Measurements from ENCODE around the gene EPB41L4A.

EPB41L4A gene

GRCh38 chr5:112353678-112354077, 65.4 kb downstream of the EPB41L4A start:
- Histone ChIP-seq H3K9ac (ENCODE audit: low read depth, low read length) (no peak overlapping the region), H3K4me3 (ENCODE audit: low read depth, low read length) (no peak overlapping the region), H3K36me3 (ENCODE audit: control insufficient read depth, insufficient read depth, low read length) (no peaks in the 10 kb centered on the region), H3K27me3 (ENCODE audit: control insufficient read depth, insufficient read depth, low read length) (no peaks in the 10 kb centered on the region), H3K4me1 (ENCODE audit: control insufficient read depth, insufficient read depth, low read length) (peaks cover 16% of the 10 kb centered on the region), H3K27ac (ENCODE audit: low read depth, low read length) (no peak overlapping the region), H3K9me3 (ENCODE audit: control insufficient read depth, insufficient read depth, low read length) (no peaks in the 10 kb centered on the region)

GRCh38 chr5:112351225-112351624, 67.9 kb downstream of the EPB41L4A start:
- peaks cover 30% of the 10 kb centered on the region for H3K4me1 ChIP-seq (ENCODE audit: control insufficient read depth, insufficient read depth, low read length)
- H3K4me3 ChIP-seq (ENCODE audit: low read depth, low read length), result no peak overlapping the region
- no peak overlapping the region for H3K27ac ChIP-seq (ENCODE audit: low read depth, low read length)
- H3K9me3 ChIP-seq (ENCODE audit: control insufficient read depth, insufficient read depth, low read length), result no peaks in the 10 kb centered on the region
- no peaks in the 10 kb centered on the region for H3K36me3 ChIP-seq (ENCODE audit: control insufficient read depth, insufficient read depth, low read length)
- no peak overlapping the region for H3K9ac ChIP-seq (ENCODE audit: low read depth, low read length)
- H3K27me3 ChIP-seq (ENCODE audit: control insufficient read depth, insufficient read depth, low read length), result no peaks in the 10 kb centered on the region

GRCh38 chr5:112350626-112351025, 68.5 kb downstream of the EPB41L4A start:
- no peaks in the 10 kb centered on the region for H3K36me3 ChIP-seq (ENCODE audit: control insufficient read depth, insufficient read depth, low read length)
- H3K27me3 ChIP-seq (ENCODE audit: control insufficient read depth, insufficient read depth, low read length), result no peaks in the 10 kb centered on the region
- no peak overlapping the region for H3K27ac ChIP-seq (ENCODE audit: low read depth, low read length)
- no peak overlapping the region for H3K9ac ChIP-seq (ENCODE audit: low read depth, low read length)
- no peaks in the 10 kb centered on the region for H3K9me3 ChIP-seq (ENCODE audit: control insufficient read depth, insufficient read depth, low read length)
- peaks cover 30% of the 10 kb centered on the region for H3K4me1 ChIP-seq (ENCODE audit: control insufficient read depth, insufficient read depth, low read length)
- H3K4me3 ChIP-seq (ENCODE audit: low read depth, low read length), result no peak overlapping the region

- H3K27me3 ChIP-seq (ENCODE audit: control insufficient read depth, insufficient read depth, low read length), result no peaks in the 10 kb centered on the region
- no peak overlapping the region for H3K9ac ChIP-seq (ENCODE audit: low read depth, low read length)
- no peak overlapping the region for H3K27ac ChIP-seq (ENCODE audit: low read depth, low read length)
- peaks cover 25% of the 10 kb centered on the region for H3K4me1 ChIP-seq (ENCODE audit: control insufficient read depth, insufficient read depth, low read length)
- H3K36me3 ChIP-seq (ENCODE audit: control insufficient read depth, insufficient read depth, low read length), result no peaks in the 10 kb centered on the region
- no peak overlapping the region for H3K4me3 ChIP-seq (ENCODE audit: low read depth, low read length)
- no peaks in the 10 kb centered on the region for H3K9me3 ChIP-seq (ENCODE audit: control insufficient read depth, insufficient read depth, low read length)
Observed at GRCh38 chr5:112349371-112349770, 69.7 kb downstream of the EPB41L4A start.

- Histone ChIP-seq H3K4me3 (ENCODE audit: low read depth, low read length) (no peak overlapping the region), H3K9ac (ENCODE audit: low read depth, low read length) (no peak overlapping the region), H3K36me3 (ENCODE audit: control insufficient read depth, insufficient read depth, low read length) (no peaks in the 10 kb centered on the region), H3K4me1 (ENCODE audit: control insufficient read depth, insufficient read depth, low read length) (peaks cover 20% of the 10 kb centered on the region), H3K27ac (ENCODE audit: low read depth, low read length) (no peak overlapping the region), H3K27me3 (ENCODE audit: control insufficient read depth, insufficient read depth, low read length) (no peaks in the 10 kb centered on the region), H3K9me3 (ENCODE audit: control insufficient read depth, insufficient read depth, low read length) (no peaks in the 10 kb centered on the region)
Observed at GRCh38 chr5:112348915-112349314, 70.2 kb downstream of the EPB41L4A start.

GRCh38 chr5:112348387-112348786, 70.7 kb downstream of the EPB41L4A start:
- Histone ChIP-seq H3K27me3 (ENCODE audit: control insufficient read depth, insufficient read depth, low read length) (no peaks in the 10 kb centered on the region), H3K27ac (ENCODE audit: low read depth, low read length) (no peak overlapping the region), H3K4me1 (ENCODE audit: control insufficient read depth, insufficient read depth, low read length) (peaks cover 19% of the 10 kb centered on the region), H3K36me3 (ENCODE audit: control insufficient read depth, insufficient read depth, low read length) (no peaks in the 10 kb centered on the region), H3K9me3 (ENCODE audit: control insufficient read depth, insufficient read depth, low read length) (no peaks in the 10 kb centered on the region), H3K9ac (ENCODE audit: low read depth, low read length) (no peak overlapping the region), H3K4me3 (ENCODE audit: low read depth, low read length) (no peak overlapping the region)

GRCh38 chr5:112346411-112347044, 72.5 kb downstream of the EPB41L4A start:
- Histone ChIP-seq H3K9ac (ENCODE audit: low read depth, low read length) (no peak overlapping the region), H3K4me3 (ENCODE audit: low read depth, low read length) (no peak overlapping the region)

GRCh38 chr5:112344540-112344939, 74.5 kb downstream of the EPB41L4A start:
- H3K36me3 ChIP-seq (ENCODE audit: control insufficient read depth, insufficient read depth, low read length), result no peaks in the 10 kb centered on the region
- no peak overlapping the region for H3K4me3 ChIP-seq (ENCODE audit: low read depth, low read length)
- no peak overlapping the region for H3K27ac ChIP-seq (ENCODE audit: low read depth, low read length)
- peaks cover 23% of the 10 kb centered on the region for H3K4me1 ChIP-seq (ENCODE audit: control insufficient read depth, insufficient read depth, low read length)
- no peaks in the 10 kb centered on the region for H3K27me3 ChIP-seq (ENCODE audit: control insufficient read depth, insufficient read depth, low read length)
- no peak overlapping the region for H3K9ac ChIP-seq (ENCODE audit: low read depth, low read length)
- H3K9me3 ChIP-seq (ENCODE audit: control insufficient read depth, insufficient read depth, low read length), result no peaks in the 10 kb centered on the region

More at GRCh38 chr5:112346411-112347044, 72.5 kb downstream of the EPB41L4A start:
- H3K36me3 ChIP-seq (ENCODE audit: control insufficient read depth, insufficient read depth, low read length), result no peaks in the 10 kb centered on the region
- no peak overlapping the region for H3K27ac ChIP-seq (ENCODE audit: low read depth, low read length)
- H3K4me1 ChIP-seq (ENCODE audit: control insufficient read depth, insufficient read depth, low read length), result peaks cover 19% of the 10 kb centered on the region
- H3K27me3 ChIP-seq (ENCODE audit: control insufficient read depth, insufficient read depth, low read length), result no peaks in the 10 kb centered on the region
- no peaks in the 10 kb centered on the region for H3K9me3 ChIP-seq (ENCODE audit: control insufficient read depth, insufficient read depth, low read length)

GRCh38 chr5:112342389-112342788, 76.7 kb downstream of the EPB41L4A start:
- Histone ChIP-seq H3K27ac (ENCODE audit: low read depth, low read length) (no peak overlapping the region), H3K4me1 (ENCODE audit: control insufficient read depth, insufficient read depth, low read length) (peaks cover 13% of the 10 kb centered on the region), H3K27me3 (ENCODE audit: control insufficient read depth, insufficient read depth, low read length) (no peaks in the 10 kb centered on the region), H3K36me3 (ENCODE audit: control insufficient read depth, insufficient read depth, low read length) (no peaks in the 10 kb centered on the region), H3K9me3 (ENCODE audit: control insufficient read depth, insufficient read depth, low read length) (no peaks in the 10 kb centered on the region), H3K9ac (ENCODE audit: low read depth, low read length) (no peak overlapping the region), H3K4me3 (ENCODE audit: low read depth, low read length) (no peak overlapping the region)

- Histone ChIP-seq H3K9ac (ENCODE audit: low read depth, low read length) (no peak overlapping the region), H3K27ac (ENCODE audit: low read depth, low read length) (no peak overlapping the region), H3K36me3 (ENCODE audit: control insufficient read depth, insufficient read depth, low read length) (no peaks in the 10 kb centered on the region), H3K27me3 (ENCODE audit: control insufficient read depth, insufficient read depth, low read length) (no peaks in the 10 kb centered on the region), H3K4me1 (ENCODE audit: control insufficient read depth, insufficient read depth, low read length) (peaks cover 12% of the 10 kb centered on the region), H3K9me3 (ENCODE audit: control insufficient read depth, insufficient read depth, low read length) (no peaks in the 10 kb centered on the region), H3K4me3 (ENCODE audit: low read depth, low read length) (no peak overlapping the region)
Observed at GRCh38 chr5:112339761-112340160, 79.3 kb downstream of the EPB41L4A start.

- H3K36me3 ChIP-seq (ENCODE audit: control insufficient read depth, insufficient read depth, low read length), result no peaks in the 10 kb centered on the region
- no peaks in the 10 kb centered on the region for H3K27me3 ChIP-seq (ENCODE audit: control insufficient read depth, insufficient read depth, low read length)
- H3K4me1 ChIP-seq (ENCODE audit: control insufficient read depth, insufficient read depth, low read length), result peaks cover 15% of the 10 kb centered on the region
- H3K9ac ChIP-seq (ENCODE audit: low read depth, low read length), result no peak overlapping the region
- H3K27ac ChIP-seq (ENCODE audit: low read depth, low read length), result no peak overlapping the region
- no peaks in the 10 kb centered on the region for H3K9me3 ChIP-seq (ENCODE audit: control insufficient read depth, insufficient read depth, low read length)
- no peak overlapping the region for H3K4me3 ChIP-seq (ENCODE audit: low read depth, low read length)
Observed at GRCh38 chr5:112338681-112339337, 80.3 kb downstream of the EPB41L4A start.

All from HUES48 (cell line).